Osteoblast (primary cell): Measurements from ENCODE around the gene JMJD1C. TPM values are rescaled to one million over a fixed set of nuclear protein-coding genes. Genes with fewer than 3 reads are reported as not detected.
"Not testable (repeated sequence)": the region's sequence is repeated elsewhere in the genome, so short reads cannot be mapped to it uniquely, and the experiment has no call there.

Experiments
- DNase-seq: peaks from one replicate; pipeline ENCODE4 v3.0.0; 2011; ENCODE audit warnings: low spot score, mixed read lengths; ENCODE audit not compliant: insufficient read length; ENCODE audit errors: missing footprints
- H2AFZ ChIP-seq: 2 replicates; pipeline ENCODE4 v1.6.0; 2011; ENCODE audit warnings: mild to moderate bottlenecking, low read length
- H3K27ac ChIP-seq: 2 replicates; pipeline ENCODE4 v1.5.1; 2011; ENCODE audit warnings: mild to moderate bottlenecking, low read depth, low read length, moderate library complexity
- H3K27me3 ChIP-seq: 2 replicates; pipeline ENCODE4 v1.6.0; 2012; ENCODE audit warnings: mild to moderate bottlenecking, control low read depth, inconsistent platforms, low read length, moderate library complexity; ENCODE audit not compliant: insufficient read depth
- H3K36me3 ChIP-seq: 2 replicates; pipeline ENCODE4 v1.5.1; 2011; ENCODE audit warnings: mild to moderate bottlenecking, low read length, control low read depth, moderate library complexity; ENCODE audit not compliant: insufficient read depth
- H3K4me1 ChIP-seq: 2 replicates; pipeline ENCODE4 v1.5.1; 2011; ENCODE audit warnings: mild to moderate bottlenecking, low read length, control low read depth, moderate library complexity; ENCODE audit not compliant: insufficient read depth
- H3K4me2 ChIP-seq: 2 replicates; pipeline ENCODE4 v1.6.0; 2011; ENCODE audit warnings: mild to moderate bottlenecking, low read length; ENCODE audit not compliant: insufficient read depth
- H3K4me3 ChIP-seq: fragments of 200-600 bp; sonication (generic); 3 replicates; pipeline ENCODE4 v1.5.1; 2012; ENCODE audit warnings: mild to moderate bottlenecking, low read length, inconsistent platforms; ENCODE audit not compliant: insufficient read depth
- H3K79me2 ChIP-seq: 2 replicates; pipeline ENCODE4 v1.6.0; 2012; ENCODE audit warnings: mild to moderate bottlenecking, low read length, control low read depth, inconsistent platforms; ENCODE audit not compliant: insufficient read depth
- H3K9me3 ChIP-seq: 2 replicates; pipeline ENCODE4 v1.5.1; 2011; ENCODE audit warnings: low read depth, low read length, control low read depth
- H4K20me1 ChIP-seq: 2 replicates; pipeline ENCODE4 v1.6.0; 2012; ENCODE audit warnings: mild to moderate bottlenecking, low read length, control low read depth; ENCODE audit not compliant: insufficient read depth
- CTCF ChIP-seq: IDR thresholded peaks from 2 replicates; pipeline ENCODE4 v1.5.1; 2011; ENCODE audit warnings: mild to moderate bottlenecking, low read depth, low read length, moderate library complexity; ENCODE audit errors: extremely low read depth
- total RNA-seq: library from RNA; depleted of rRNA; stranded (reverse); fragments of >200 nt; gene quantifications from 2 replicates; pipeline ENCODE4 v1.2.3, GENCODE V29; 2012

JMJD1C gene
- total RNA-seq, 1 donor, result 92.6 TPM

DNA sequence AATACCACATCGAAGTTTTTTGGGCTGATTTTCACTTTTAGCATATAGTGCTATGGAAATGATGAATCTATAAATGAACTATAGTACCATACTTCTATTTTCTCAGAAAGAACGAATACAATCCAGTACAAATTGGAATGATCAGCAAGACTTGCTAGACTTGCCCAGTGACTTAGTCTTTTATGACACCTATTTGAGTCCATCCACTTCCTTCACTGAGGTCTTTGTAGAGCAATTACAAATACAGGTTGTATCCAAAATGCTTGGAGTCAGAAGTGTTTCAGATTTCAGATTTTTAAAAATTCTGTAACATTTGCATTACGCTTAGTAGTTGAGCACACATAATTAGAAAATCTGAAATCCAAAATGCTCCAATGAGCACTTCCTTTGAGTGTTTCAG lies 228.4 kb downstream of the JMJD1C start:
- Histone ChIP-seq H3K4me1 (peaks cover 18% of the 10 kb centered on the region), H3K36me3 (no peaks in the 10 kb centered on the region), H3K27ac (peak overlapping the region; percentile 9), H2AFZ (no peak overlapping the region), H4K20me1 (peaks cover 38% of the 10 kb centered on the region), H3K27me3 (no peaks in the 10 kb centered on the region), H3K4me3 (no peak overlapping the region), H3K79me2 (peaks cover 84% of the 10 kb centered on the region), H3K9me3 (no peaks in the 10 kb centered on the region), H3K4me2 (no peak overlapping the region)
- no peak for TF ChIP-seq CTCF
- DNase-seq, result no peak

GRCh38 chr10:63236113-63236935 lies 229.5 kb downstream of the JMJD1C start:
- H3K4me2 ChIP-seq, result peak overlapping the region; percentile 41
- H3K4me3 ChIP-seq, result no peak overlapping the region
- H3K79me2 ChIP-seq, result peaks cover 83% of the 10 kb centered on the region
- DNase-seq, result peak; percentile 80
- peak overlapping the region; percentile 42 for H3K27ac ChIP-seq
- no peak for TF ChIP-seq CTCF
- no peaks in the 10 kb centered on the region for H3K9me3 ChIP-seq
- no peaks in the 10 kb centered on the region for H3K36me3 ChIP-seq
- H4K20me1 ChIP-seq, result peaks cover 30% of the 10 kb centered on the region
- H2AFZ ChIP-seq, result no peak overlapping the region
- H3K27me3 ChIP-seq, result no peaks in the 10 kb centered on the region
- H3K4me1 ChIP-seq, result peaks cover 18% of the 10 kb centered on the region

DNA sequence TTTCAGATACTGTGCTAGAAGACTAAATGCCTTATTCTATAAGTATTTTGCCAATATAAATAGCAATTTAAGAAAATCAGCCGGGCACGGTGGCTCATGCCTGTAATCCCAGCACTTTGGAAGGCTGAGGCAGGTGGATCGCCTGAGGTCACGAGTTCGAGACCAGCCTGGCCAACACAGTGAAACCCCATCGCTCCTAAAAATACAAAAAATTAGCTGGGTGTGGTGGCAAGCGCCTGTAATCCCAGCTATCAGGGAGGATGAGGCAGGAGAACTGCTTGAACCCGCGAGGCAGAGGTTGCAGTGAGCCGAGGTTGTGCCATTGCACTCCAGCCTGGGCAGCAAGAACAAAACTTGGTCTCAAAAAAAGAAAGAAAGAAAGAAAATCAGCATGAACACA lies 230.6 kb downstream of the JMJD1C start:
- not testable (repeated sequence) for H3K27me3 ChIP-seq, H3K9me3 ChIP-seq, H3K36me3 ChIP-seq, H3K27ac ChIP-seq, DNase-seq, H2AFZ ChIP-seq, H3K4me2 ChIP-seq, H3K4me3 ChIP-seq
- Histone ChIP-seq H3K79me2 (peaks cover 83% of the 10 kb centered on the region), H3K4me1 (peaks cover 18% of the 10 kb centered on the region), H4K20me1 (peaks cover 26% of the 10 kb centered on the region)

- peaks cover 9% of the 10 kb centered on the region for H3K4me1 ChIP-seq
- H3K36me3 ChIP-seq, result no peaks in the 10 kb centered on the region
- no peak overlapping the region for H3K4me3 ChIP-seq
- no peak overlapping the region for H3K27ac ChIP-seq
- no peaks in the 10 kb centered on the region for H3K27me3 ChIP-seq
- H3K4me2 ChIP-seq, result no peak overlapping the region
- TF ChIP-seq CTCF, result no peak
- H3K79me2 ChIP-seq, result peaks cover 96% of the 10 kb centered on the region
- no peaks in the 10 kb centered on the region for H3K9me3 ChIP-seq
- H2AFZ ChIP-seq, result no peak overlapping the region
- no peak for DNase-seq
- H4K20me1 ChIP-seq, result peaks cover 21% of the 10 kb centered on the region
Observed at GRCh38 chr10:63229161-63229560, 236.6 kb downstream of the JMJD1C start.
